Measurements from ENCODE around the gene TOP1. TPM values are rescaled to one million over a fixed set of nuclear protein-coding genes. Genes with fewer than 3 reads are reported as not detected.

TOP1 gene
- total RNA-seq, 1 experiment from 2014 or later = 29.1 TPM

Small RNAs within 50 kb of the gene (microRNA-seq; reads per million reads assigned to microRNA genes)
- not detected for gene MIR6871 (ENCODE audit: unreplicated experiment)

Other genes starting within 250 kb of the TOP1 start
- gene PLCG1, start 108.7 kb downstream of the TOP1 start, total RNA-seq (2014; rRNA removed) = 68.8 and 112 TPM in 2 replicates

All from PC-3 (cell line).